NCI-H82 (cell line): ENCODE results near the gene STT3A.
A peak's percentile ranks its signal among the peaks of the same experiment; 100 is the strongest.
"Not testable (repeated sequence)": the region's sequence is repeated elsewhere in the genome, so short reads cannot be mapped to it uniquely, and the experiment has no call there.

Experiments used
- DNase-seq: peaks from one replicate; lab custom pipeline; 2025; lab: John Stamatoyannopoulos, UW

STT3A gene

DNA sequence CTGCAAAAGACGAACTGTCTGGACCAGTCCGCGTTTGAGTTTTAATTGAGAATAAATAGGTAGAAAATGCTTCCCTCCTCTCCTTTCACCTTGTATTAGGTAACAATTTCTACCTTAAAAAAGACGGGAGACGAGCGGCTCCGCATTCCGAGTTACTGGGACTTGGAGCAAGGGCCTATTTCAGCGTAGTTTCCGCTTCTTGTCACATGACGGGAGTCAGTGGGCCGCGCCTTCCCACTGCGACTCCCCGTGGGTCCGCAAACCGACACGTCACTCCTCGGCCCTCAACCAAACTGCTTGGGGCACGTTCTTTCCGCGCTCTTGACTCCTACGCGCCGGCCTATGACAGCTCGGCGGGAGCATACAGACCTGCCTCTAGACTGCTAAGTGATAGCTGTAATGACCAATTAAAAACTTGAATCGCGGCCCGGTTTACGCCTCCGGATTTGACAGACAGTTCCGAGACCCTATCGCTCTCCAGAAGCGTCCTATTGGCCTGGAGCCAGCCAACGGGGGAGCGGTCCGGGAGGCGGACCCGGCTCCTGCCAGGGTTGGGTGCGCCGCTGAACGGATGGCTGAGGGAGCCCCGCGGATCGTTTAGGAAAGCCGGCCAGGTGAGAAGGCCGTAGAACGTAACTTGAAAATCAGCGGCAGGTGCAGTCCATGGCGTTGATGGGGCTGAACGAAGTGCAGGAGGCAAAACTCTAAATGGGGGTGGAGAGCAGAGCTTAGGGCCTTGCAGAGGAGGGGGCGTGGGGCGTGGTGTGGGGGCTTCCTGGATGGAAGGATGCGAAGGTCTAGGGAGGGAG lies at the start of gene STT3A:
STT3A (plus strand) TSS at position 548 of the 809 bp plus-strand sequence. CDS start 3,064 bp downstream, outside the sequence.
- peak; percentile 99 for DNase-seq

DNA sequence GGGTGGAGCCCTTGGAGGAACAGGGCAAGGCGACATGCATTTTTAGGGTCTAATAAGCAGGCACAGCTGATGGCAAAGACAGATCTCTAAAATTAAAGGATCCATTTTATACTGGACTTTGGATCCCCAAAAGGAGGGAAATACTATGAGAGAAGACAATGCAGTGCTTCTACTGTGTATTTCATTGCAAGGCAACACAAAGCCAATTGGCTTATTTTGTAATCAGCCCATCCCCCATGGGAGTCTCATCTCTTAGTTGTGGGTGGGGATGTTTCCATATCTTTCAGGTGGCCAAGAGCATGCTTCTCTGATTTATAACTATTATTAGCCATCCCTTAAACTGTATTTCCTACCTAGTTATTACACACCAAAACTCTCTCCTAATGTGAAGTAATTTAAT lies 41.9 kb upstream of the STT3A start:
- DNase-seq = no peak

DNA sequence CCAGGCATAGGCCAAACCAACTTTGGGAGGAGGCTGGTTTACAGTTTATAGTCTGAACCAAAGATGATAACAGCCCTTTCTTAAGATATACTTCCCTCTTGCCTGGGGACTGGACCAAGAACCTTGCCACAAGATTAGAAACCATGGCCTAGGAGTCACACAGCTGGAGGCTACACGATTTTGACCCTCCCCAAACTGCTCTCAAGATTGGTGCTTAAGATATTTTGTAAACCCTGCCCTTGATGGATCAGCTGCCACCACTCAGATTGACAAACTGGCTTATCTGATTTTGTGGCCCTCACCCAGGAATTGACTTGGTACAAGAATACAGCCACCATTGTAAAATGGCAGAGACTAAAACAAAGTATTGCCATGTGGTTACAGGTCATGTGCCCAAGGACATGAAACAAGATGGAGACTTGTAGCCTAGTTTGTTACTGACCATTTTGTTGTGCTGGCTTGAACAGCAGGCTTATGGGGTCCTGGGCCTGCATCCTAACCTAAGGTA lies 40.8 kb upstream of the STT3A start:
- no peak for DNase-seq

DNA sequence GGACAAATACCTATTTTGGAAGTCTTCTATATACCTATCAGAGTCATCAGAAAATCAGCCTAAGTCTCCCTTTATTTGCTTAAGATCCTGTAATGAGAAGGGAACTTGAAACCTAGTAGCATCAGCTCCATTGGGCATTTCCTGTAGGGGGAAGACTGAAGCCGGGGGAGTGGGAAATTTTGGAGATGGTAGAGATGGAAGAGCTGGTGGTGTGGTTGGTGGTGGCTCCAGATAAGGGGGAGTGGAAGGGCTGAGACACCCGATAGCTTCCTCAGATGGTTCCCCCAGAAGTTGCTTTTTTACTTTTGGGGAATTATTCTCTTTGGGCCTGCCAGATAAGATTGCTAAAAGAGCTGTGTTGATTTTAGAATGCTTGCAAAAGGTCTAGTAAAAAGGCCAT lies 39.7 kb upstream of the STT3A start:
- DNase-seq = no peak

DNA sequence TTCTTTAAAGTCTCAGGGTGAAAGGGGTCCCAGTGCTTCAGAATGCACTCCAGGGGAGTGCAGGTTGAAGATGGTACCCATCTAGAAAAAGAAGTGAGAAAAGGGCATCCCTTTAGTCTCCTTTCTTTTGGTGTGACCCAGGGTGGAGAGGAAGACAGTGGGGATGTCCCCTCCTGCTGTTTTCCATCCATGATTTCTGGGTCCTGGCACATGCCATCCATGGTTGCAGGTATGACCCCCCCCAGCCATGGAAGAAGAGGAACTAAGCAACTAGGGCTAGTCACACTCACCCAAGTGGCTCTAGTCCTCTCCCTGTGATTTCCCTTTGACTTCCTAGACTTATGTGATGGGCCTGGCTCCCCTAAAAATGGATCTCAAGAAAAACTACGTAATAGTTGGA lies 39.3 kb upstream of the STT3A start:
- no peak for DNase-seq

DNA sequence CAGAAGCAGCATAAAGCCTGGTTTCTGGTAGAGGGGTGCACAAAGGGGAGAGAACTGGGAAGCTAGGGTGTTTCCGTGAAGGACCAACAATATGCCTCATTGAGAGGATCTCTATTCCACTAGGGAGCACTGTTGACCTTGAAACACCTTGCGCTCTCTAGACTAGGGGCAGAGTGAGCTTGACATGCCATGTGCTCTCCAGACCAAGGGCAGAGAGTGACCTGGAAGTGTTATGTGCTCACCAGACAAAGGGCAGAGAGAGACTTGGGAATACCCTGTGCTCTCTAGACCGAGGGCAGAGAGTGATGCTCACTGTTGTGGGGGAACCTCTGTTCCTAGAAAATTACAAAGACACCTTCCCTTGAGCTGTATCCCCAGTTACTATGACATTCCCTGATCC lies 38.6 kb upstream of the STT3A start:
- DNase-seq = no peak

DNA sequence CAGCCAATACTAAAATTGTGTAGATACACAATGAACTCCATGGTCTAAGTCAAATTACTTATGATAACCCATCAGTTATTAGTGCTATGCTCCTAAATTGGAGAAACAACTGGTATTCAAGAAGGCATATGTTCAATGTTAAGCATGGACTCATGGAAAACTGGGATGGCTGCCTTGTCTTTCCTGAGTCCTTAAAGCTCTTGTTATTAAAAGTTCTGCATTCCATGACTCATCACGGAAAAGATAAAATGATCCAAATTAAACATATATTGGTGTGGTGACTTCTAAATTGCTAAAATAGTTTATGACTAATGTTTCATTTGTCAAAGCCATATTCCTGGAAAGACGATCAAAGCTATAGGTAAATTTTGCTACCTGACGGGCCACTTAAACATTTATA lies 32.8 kb upstream of the STT3A start:
- no peak for DNase-seq

DNA sequence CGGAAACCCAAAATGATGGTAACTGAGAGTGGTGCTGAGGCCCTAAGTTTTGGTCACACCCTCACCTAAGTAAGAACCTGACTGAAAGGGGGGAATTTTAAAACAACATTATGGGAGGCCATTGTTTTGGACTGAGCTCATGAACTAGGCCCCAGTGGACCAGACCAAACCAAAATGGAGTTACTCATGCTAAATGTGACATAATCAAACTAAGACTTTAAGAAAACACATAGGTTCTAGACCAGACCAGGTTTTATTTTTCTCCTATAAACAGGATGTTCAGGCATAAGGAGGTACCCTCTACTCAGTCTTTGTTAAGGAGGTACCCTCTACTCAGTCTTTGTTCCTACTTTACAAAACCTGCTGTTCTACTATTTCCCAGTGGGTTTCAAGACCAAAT lies 30.7 kb upstream of the STT3A start:
- DNase-seq = no peak

DNA sequence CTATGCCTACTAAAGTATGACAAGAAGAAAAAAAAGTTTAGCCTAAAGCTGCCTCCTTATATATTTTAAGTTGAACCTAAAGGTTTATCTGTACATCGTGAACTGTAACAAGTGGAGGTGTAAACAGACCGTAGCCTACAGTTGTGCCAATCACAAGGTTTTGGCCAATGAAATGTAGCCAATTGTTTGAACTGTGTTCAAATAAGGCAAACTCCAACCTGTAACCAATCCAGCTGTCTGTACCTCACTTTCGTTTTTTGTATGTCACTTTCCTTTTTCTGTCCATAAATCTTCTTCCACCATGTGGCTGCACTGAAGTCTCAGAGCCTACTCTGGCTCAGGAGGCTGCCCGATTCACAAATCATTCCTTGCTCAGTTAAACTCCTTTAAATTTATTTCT lies 30.2 kb upstream of the STT3A start:
- DNase-seq = no peak

DNA sequence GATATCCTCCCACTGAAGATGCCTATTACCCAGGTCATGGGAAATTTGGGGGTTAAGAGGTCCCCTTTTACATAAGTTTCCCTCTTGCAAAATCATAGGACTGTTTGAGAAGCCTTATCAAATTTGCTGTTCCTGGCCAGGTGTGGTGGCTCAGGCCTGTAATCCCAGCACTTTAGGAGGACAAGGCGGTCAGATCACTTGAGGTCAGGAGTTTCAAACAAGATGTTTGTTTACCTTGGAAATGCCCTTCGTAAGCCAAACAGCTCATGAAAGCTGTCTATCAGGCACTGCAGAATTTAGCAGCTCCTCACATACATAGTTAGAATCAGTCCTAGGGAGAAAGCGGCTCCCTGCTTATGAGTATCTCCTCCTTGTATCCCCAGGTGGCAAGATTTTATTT lies 28.3 kb upstream of the STT3A start:
- peak; percentile 28 for DNase-seq

DNA sequence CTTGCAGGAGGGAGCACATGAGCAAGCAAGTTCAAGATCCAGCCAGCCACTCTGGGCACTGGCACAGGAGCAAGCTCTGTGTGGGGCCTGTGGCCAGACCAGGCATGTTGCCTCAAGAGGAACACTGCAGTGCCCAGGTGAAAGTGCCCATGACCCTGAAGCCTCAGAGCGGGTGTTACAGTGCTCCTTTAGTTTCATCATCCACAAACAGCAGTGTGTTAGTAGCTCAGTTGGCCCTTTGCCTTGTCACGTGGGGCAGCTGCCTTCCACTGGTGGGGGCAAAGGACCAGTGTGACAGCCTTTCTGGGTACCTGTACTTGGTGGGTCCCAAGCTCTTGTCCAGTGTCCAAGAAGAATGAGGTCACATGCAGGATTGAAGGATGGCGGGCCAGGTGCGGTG lies 26.4 kb upstream of the STT3A start:
- no peak for DNase-seq

DNA sequence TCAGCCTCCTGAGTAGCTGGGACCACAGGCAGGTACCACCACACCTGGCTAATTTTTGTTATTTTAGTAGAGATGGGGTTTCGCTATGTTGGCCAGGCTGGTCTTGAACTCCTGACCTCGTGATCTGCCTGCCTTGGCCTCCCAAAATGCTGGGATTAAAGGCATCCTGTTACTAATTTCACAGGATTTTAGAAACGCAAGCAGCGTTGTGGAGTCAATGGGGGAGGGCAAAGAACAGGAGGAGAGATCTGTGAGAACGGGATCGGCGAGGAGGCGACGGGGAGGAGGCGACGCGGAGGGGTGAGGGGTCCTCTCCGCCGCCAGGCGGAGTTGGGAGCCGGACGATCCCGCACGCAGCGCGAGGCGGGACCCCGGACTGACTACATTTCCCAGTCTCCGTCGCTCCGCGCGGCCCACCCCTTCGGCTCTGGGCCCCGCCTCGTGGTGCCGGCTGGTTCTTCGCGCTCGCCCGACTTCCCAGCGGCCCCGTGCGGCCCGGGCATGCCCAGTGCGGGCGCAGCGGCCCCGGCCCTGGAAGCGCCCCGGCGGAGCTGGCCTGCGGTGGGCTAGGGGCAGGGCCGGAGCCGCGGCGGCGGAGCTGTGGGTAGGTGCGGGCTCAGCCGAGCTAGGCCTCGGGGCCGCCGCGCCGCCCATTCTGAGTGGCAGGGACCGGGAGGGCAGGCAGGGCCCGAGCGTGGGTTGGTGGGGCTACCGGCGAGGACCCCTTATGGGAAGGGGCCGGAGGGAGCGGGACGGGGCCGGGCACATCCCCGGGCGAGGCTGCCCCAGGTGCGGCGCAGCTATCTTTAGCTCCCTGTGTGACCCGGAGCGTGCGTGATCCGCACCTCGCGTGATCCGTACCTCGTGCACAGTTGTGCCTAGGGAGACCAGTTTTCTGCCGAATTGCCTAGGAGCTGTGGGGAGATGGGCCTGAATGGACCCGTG lies 23.4 kb upstream of the STT3A start, which contains the start of gene EI24:
EI24 (plus strand) TSS at position 508 of the 945 bp plus-strand sequence. CDS start 3,051 bp downstream, outside the sequence.
- DNase-seq = peak; percentile 96

DNA sequence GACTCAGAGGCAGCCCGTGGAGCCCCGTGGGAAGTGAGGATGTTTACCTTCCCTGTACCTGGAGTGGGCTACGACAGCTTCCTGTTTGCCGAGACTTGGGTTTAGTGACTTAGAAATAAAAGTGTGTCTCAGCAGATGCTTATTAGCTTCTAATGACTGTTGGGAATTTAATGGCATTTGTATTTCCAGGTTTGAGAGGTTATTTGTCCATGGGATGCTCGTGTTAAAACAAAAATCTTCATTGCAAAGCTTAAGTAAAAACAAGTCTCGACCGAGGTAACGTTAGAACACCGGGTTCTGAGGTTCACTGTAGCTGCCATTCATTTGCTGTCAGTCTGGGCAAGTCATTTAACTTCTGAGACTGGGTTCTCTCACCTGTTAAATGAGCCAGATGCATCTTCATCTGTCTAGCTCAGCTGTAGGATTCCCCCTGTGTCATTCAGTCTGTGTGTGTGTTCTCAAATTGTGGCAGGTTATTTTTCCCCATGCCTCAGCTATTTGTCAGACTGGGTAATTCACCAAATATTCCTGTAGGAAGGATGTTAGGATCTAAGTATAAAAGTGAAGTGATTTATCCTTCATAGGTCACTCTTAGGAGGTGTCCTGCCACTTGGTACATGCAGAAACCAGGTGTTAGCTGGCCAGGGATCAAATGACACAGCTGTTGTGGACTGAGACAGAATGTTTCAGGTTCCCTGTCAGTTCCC lies 22.6 kb upstream of the STT3A start:
- DNase-seq = peak; percentile 13

DNA sequence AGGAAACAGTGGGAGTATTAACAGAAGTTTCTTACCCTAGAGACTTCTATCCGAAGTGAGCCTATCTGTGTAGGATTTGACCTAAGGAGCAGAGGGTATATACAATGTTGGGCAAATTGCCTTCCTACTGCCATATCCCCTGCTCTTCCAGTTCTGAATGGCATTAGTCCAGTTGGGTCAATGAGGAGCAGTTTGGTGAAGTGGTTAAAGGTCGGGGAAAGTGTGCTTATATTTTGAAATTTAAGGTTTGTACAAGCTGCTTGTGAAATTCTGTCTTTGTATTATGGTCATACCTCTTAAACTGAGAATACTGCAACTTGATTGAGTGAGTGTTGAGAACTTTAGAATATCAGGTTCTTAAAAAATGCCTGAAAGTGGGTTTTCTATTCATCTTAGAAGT lies 21.7 kb upstream of the STT3A start:
- no peak for DNase-seq

DNA sequence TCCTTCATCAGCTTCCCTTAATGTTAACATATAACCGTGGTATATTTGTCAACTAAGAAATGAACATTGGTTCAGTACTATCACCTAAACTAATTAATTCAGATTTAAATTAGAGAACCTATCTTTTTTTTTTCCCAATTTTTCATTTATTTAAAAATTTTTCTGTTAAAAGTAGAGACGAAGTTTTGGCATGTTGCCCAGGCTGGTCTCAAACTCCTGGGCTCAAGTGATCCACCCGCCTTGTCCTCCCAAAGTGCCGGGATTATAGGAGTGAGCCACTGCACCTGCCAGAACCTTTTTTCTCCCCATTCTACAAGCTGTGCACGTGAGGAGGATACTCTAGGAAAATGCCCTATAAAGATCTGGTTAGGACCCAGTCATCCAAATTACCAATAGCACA lies 19.7 kb upstream of the STT3A start:
- no peak for DNase-seq

DNA sequence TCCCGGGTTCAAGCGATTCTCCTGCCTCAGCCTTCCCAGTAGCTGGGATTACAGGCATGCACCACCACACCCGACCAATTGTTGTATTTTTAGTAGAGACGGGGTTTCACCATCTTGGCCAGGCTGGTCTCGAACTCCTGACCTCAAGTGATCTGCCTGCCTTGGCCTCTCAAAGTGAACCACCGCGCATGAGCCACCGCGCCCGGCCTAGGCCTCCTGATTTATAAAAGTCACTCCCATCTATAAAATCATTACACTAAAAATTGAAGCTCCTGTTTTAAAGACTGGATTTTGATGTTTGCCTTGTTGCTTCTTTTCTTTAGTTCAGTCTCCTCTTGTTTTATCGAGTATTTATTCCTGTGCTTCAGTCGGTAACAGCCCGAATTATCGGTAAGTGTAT lies 15.5 kb upstream of the STT3A start:
- not testable (repeated sequence) for DNase-seq

DNA sequence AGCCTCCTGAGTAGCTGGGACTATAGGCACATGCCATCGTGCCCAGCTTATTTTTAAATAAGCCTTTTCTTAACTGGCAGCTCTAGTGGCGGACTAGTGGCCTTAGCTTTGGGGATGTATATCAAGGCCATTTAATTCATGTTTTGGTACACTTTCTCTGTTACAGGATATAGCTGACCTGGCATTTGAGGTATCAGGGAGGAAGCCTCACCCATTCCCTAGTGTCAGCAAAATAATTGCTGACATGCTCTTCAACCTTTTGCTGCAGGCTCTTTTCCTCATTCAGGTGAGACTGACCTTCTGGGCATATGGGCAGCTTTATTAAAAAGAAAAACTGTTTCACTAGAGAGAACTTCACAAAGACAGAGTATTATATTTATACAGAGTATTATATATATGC lies 13.9 kb upstream of the STT3A start:
- DNase-seq = no peak

DNA sequence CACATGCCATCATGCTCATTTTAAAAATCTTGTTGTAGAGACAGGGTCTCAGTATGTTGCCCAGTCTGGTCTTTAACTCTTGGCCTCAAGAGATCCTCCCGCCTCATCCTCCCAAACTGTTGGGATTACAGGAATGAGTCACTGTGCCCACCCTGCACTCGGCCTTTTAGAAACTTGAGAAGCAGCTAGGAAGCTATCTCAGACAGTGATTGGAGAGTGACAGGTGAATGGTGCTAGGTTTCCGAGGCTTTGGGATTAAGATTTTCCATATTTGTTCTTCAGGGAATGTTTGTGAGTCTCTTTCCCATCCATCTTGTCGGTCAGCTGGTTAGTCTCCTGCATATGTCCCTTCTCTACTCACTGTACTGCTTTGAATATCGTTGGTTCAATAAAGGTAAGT lies 12.8 kb upstream of the STT3A start:
- no peak for DNase-seq

DNA sequence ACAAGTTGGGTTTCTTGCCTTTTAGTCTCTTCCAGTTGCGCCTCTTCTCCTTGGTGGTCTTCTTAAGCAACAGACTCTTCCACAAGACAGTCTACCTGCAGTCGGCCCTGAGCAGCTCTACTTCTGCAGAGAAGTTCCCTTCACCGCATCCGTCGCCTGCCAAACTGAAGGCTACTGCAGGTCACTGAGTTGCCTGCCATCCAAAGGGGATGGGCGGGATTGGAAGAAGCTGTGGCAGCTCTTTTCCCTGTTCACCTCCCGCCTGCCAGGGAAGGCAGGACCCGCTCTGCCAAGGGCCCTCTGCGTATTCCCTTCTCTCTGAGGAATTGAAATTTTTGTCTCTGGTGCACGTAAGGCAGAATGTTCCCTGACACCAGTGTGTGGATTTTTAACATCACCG lies 9.2 kb upstream of the STT3A start:
- no peak for DNase-seq

DNA sequence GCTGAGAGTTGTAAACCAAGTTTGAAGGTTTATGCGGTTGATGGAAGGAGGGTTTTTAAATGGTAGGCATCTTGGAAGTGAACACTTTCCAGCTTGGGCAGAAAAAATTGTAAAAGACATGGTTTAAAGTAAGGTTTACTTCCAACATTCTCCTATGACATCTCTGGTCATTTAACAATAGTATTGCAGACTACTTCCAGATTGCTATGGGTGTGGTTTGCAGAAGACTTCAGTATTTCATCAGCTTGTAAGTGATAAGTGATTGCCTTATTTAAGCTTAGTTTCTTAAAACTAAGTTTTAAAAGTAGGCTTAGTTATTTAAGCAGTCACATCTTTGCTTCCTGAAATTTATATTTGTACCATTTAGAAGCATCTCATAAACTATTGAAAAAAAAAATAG lies 7.2 kb upstream of the STT3A start:
- DNase-seq = no peak

DNA sequence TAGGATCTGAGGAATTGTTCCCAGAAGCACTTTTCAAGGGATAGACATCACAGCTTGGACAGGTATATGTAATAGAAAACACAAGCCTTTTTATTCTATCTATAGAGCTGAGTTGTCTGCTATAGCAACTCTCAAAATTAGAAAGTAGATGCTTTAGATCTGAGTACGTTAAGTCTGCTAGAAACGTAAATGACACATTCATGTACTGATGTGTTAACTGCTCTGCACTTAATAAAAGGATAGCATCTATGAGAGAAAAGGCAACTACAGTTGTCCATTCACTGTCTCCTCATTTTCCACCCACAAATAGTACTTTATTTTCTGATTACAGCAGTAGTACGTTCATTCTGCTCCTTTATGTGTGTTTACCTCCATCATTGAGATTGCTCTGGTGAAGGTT lies 6.0 kb upstream of the STT3A start:
- no peak for DNase-seq

DNA sequence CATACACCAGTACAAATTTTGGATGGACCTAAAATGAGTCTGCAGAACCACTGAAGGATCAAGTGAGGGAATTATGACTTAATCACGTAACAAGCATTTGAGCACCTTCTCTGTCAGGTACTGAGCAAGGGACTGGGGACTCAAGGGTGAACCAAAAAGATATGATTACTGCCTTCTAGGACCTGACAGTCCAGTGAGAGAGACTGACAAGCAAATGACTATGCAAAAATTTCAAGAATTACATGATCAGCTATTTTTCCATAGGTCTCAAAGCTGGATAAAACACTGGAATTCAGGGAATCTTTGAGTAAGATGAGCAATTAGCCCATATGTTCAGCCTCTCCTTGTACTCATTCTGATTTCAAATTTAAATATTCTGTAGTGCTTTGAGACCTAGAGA lies 5.2 kb upstream of the STT3A start:
- DNase-seq = no peak
